H9 (cell line): ENCODE data around the gene SDC4. TPM values are rescaled to one million over a fixed set of nuclear protein-coding genes. Genes with fewer than 3 reads are reported as not detected.

ENCODE experiments used
- DNase-seq: peaks from one replicate; pipeline ENCODE4 v3.0.0-alpha.2; 2017
- H2AFZ ChIP-seq: one replicate; pipeline ENCODE4 v1.6.1; 2013; ENCODE audit warnings: mild to moderate bottlenecking, low read length, control low read depth, moderate library complexity
- H2AK5ac ChIP-seq: 2 replicates; pipeline ENCODE4 v1.6.1; 2013; ENCODE audit warnings: low read length, control low read depth, mixed read lengths; ENCODE audit not compliant: insufficient read length
- H2BK120ac ChIP-seq: one replicate; pipeline ENCODE4 v1.6.1; 2013; ENCODE audit warnings: low read depth, mild to moderate bottlenecking, low read length, control low read depth, inconsistent platforms; ENCODE audit not compliant: poor library complexity, severe bottlenecking
- H2BK12ac ChIP-seq: 2 replicates; pipeline ENCODE4 v1.6.1; 2013; ENCODE audit warnings: low read length, control low read depth, mixed read lengths, low read depth; ENCODE audit not compliant: insufficient read length
- H2BK15ac ChIP-seq: 2 replicates; pipeline ENCODE4 v1.6.1; 2013; ENCODE audit warnings: low read depth, low read length, control low read depth
- H2BK20ac ChIP-seq: one replicate; pipeline ENCODE4 v1.6.1; 2013; ENCODE audit warnings: low read depth, mild to moderate bottlenecking, low read length, control low read depth, inconsistent platforms; ENCODE audit not compliant: poor library complexity, severe bottlenecking
- H2BK5ac ChIP-seq: 2 replicates; pipeline ENCODE4 v1.6.1; 2013; ENCODE audit warnings: low read length, control low read depth, mixed read lengths; ENCODE audit not compliant: insufficient read length
- H3K14ac ChIP-seq: 2 replicates; pipeline ENCODE4 v1.6.1; 2013; ENCODE audit warnings: low read length, control low read depth; ENCODE audit not compliant: insufficient read depth
- H3K18ac ChIP-seq: 2 replicates; pipeline ENCODE4 v1.6.1; 2013; ENCODE audit warnings: low read depth, mild to moderate bottlenecking, mixed read lengths, low read length, control low read depth; ENCODE audit not compliant: insufficient read length
- H3K23ac ChIP-seq: 2 replicates; pipeline ENCODE4 v1.6.1; 2013; ENCODE audit warnings: low read length, control low read depth, mixed read lengths, low read depth; ENCODE audit not compliant: insufficient read length
- H3K23me2 ChIP-seq: 2 replicates; pipeline ENCODE4 v1.6.1; 2013; ENCODE audit warnings: low read depth, mild to moderate bottlenecking, mixed read lengths, low read length, control low read depth; ENCODE audit not compliant: insufficient read length, poor library complexity, severe bottlenecking
- H3K27ac ChIP-seq: 2 replicates; pipeline ENCODE4 v1.5.1; 2013; ENCODE audit warnings: low read length, control low read depth, mixed read lengths, low read depth; ENCODE audit not compliant: insufficient read length
- H3K27me3 ChIP-seq: 2 replicates; pipeline ENCODE4 v1.6.1; 2013; ENCODE audit warnings: low read length, control low read depth, inconsistent platforms; ENCODE audit not compliant: insufficient read depth
- H3K4ac ChIP-seq: 2 replicates; pipeline ENCODE4 v1.6.1; 2013; ENCODE audit warnings: low read depth, mild to moderate bottlenecking, control low read depth, inconsistent platforms, low read length, moderate library complexity
- H3K4me1 ChIP-seq: 2 replicates; pipeline ENCODE4 v1.6.1; 2013; ENCODE audit warnings: low read length, control low read depth, inconsistent platforms; ENCODE audit not compliant: insufficient read depth
- H3K4me2 ChIP-seq: 2 replicates; pipeline ENCODE4 v1.6.1; 2013; ENCODE audit warnings: low read length, control low read depth, mixed read lengths; ENCODE audit not compliant: insufficient read length, insufficient read depth
- H3K56ac ChIP-seq: 2 replicates; pipeline ENCODE4 v1.6.1; 2013; ENCODE audit warnings: low read depth, mild to moderate bottlenecking, mixed read lengths, low read length, control low read depth; ENCODE audit not compliant: insufficient read length
- H3K79me1 ChIP-seq: 2 replicates; pipeline ENCODE4 v1.6.1; 2013; ENCODE audit warnings: low read depth, mild to moderate bottlenecking, moderate library complexity, low read length, control low read depth, inconsistent platforms; ENCODE audit not compliant: insufficient read depth, poor library complexity, severe bottlenecking
- H3K79me2 ChIP-seq: 2 replicates; pipeline ENCODE4 v1.6.1; 2013; ENCODE audit warnings: low read length, control low read depth, inconsistent platforms; ENCODE audit not compliant: insufficient read depth
- H3K9ac ChIP-seq: 2 replicates; pipeline ENCODE4 v1.6.1; 2013; ENCODE audit warnings: low read length, control low read depth, mixed read lengths; ENCODE audit not compliant: insufficient read length; ENCODE audit errors: extremely low read depth
- H3K9me3 ChIP-seq: one replicate; pipeline ENCODE4 v1.6.1; 2013; ENCODE audit warnings: low read depth, low read length, inconsistent platforms; ENCODE audit not compliant: control insufficient read depth
- H3T11ph ChIP-seq: one replicate; pipeline ENCODE4 v1.6.1; 2013; ENCODE audit warnings: mild to moderate bottlenecking, low read length, control low read depth, inconsistent platforms
- H4K20me1 ChIP-seq: one replicate; pipeline ENCODE4 v1.6.1; 2013; ENCODE audit not compliant: control insufficient read depth, insufficient read length, insufficient read depth
- H4K5ac ChIP-seq: 2 replicates; pipeline ENCODE4 v1.6.1; 2013; ENCODE audit warnings: low read depth, mild to moderate bottlenecking, mixed read lengths, low read length, control low read depth; ENCODE audit not compliant: insufficient read length
- H4K8ac ChIP-seq: replicated peaks from 2 replicates; pipeline ENCODE4 v1.6.1; 2013; ENCODE audit warnings: low read length, control low read depth, mixed read lengths, low read depth; ENCODE audit not compliant: insufficient read length
- H4K91ac ChIP-seq: 2 replicates; pipeline ENCODE4 v1.6.1; 2013; ENCODE audit warnings: low read depth, mild to moderate bottlenecking, moderate library complexity, mixed read lengths, low read length, control low read depth; ENCODE audit not compliant: insufficient read length
- H3K27ac Mint-ChIP-seq, 3 experiments: 2 replicates in 2 of 3; 3 replicates in 1 of 3; pipeline ENCODE4 v1.8.0; 2020 to 2021; ENCODE audit warnings: mixed read lengths in 3 of 3, mild to moderate bottlenecking in 1 of 3, moderate library complexity in 1 of 3
- H3K27me3 Mint-ChIP-seq: 2 replicates; pipeline ENCODE4 v1.8.0; 2021; ENCODE audit warnings: low read depth, mild to moderate bottlenecking, moderate library complexity, mixed read lengths
- H3K36me3 Mint-ChIP-seq, 3 experiments: 2 replicates in 2 of 3; 3 replicates in 1 of 3; pipeline ENCODE4 v1.8.0; 2020 to 2021; ENCODE audit warnings: low read depth in 3 of 3, mixed read lengths in 3 of 3; ENCODE audit not compliant: insufficient read depth in 1 of 3
- H3K4me1 Mint-ChIP-seq, 2 experiments: 2 replicates each; pipeline ENCODE4 v1.8.0; 2020; ENCODE audit warnings: mixed read lengths in 2 of 2
- H3K4me3 Mint-ChIP-seq, 2 experiments: 2 replicates in 1 of 2; 3 replicates in 1 of 2; pipeline ENCODE4 v1.8.0; 2020 to 2021; ENCODE audit warnings: mild to moderate bottlenecking in 2 of 2, mixed read lengths in 2 of 2, moderate library complexity in 1 of 2
- H3K9me3 Mint-ChIP-seq, 2 experiments: 2 replicates in 1 of 2; 3 replicates in 1 of 2; pipeline ENCODE4 v1.8.0; 2020; ENCODE audit warnings: mild to moderate bottlenecking in 2 of 2, mixed read lengths in 2 of 2, moderate library complexity in 1 of 2
- CTCF ChIP-seq: fragments of 200-600 bp; sonication (generic); conservative IDR thresholded peaks from 3 replicates; pipeline ENCODE4 v1.8.0; 2021; ENCODE audit warnings: antibody characterized with exemption, mild to moderate bottlenecking
- WGBS: extraction: QIAGEN DNeasy Blood & Tissue Kit; methylation state at CpG from one replicate; pipeline ENCODE4 v1.1.7; 2013; ENCODE audit warnings: missing lambda C conversion rate, low lambda C conversion rate, mixed read lengths; ENCODE audit not compliant: insufficient read length; ENCODE audit errors: extremely low coverage; 5-methylcytosine and 5-hydroxymethylcytosine counted together
- total RNA-seq: library from RNA; stranded (reverse); gene quantifications from 2 replicates; pipeline ENCODE4 v1.2.1, GENCODE V29; 2021

The SDC4 gene
- total RNA-seq, 1 experiment from 2014 or later, result 50.7 TPM

DNA sequence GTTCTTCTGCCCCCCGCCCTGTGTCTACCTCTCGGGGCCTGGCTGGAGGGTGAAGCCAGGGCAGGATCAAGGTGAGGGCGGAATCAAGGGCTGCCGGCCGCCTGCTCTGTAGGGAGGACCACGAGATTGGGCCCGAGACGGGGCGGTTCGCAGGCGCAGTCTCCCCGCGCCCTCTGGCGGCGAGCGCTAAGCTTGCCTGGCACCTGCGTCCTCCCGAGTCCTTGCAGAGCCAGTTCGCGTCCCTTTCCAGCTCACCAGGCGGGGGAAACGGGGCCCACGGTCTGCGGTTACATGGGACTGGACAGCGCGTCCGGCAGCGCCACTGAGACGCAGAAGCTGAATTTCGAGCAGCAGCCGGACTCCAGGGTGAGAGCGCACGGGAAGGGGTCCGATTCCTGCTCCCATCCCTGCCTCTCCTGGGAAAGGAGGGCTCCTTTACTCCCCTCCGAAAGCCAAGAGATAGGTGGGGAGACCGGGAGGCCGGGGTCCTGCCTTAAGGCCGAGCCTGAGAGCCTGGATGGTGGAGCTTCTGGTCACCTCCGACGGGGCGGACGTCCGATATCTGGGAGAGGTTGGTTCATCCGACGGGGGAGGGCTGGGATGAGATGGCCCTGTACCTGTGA, 36.5 kb downstream of the SDC4 start:
- Mint-ChIP-seq H3K27ac (no peak overlapping the region), H3K27me3 (peaks cover 29% of the 10 kb centered on the region), H3K36me3 (no peaks in the 10 kb centered on the region), H3K4me1 (peaks cover 4 to 16% of the 10 kb centered on the region in 2 experiments; a peak in 3 of 4 replicates), H3K4me3 (peak overlapping the region in 1 of 2 experiments; percentile 17; a peak in 1 of 5 replicates), H3K9me3 (peaks cover 4 to 6% of the 10 kb centered on the region in 2 experiments; a peak in 2 of 5 replicates)
- Histone ChIP-seq H3K4me1 (no peaks in the 10 kb centered on the region), H3K18ac (peak overlapping the region; percentile 45), H4K20me1 (no peaks in the 10 kb centered on the region), H2AK5ac (no peak overlapping the region), H4K5ac (no peak overlapping the region), H3K9ac (no peak overlapping the region), H3K27me3 (no peaks in the 10 kb centered on the region), H3K79me1 (no peaks in the 10 kb centered on the region), H3K14ac (no peak overlapping the region), H3K9me3 (no peaks in the 10 kb centered on the region), H3K27ac (no peak overlapping the region), H2BK20ac (no peak overlapping the region), H2BK12ac (no peak overlapping the region), H3T11ph (no peak overlapping the region), H4K8ac (no peak overlapping the region), H3K23ac (no peak overlapping the region), H2AFZ (no peak overlapping the region), H3K56ac (no peak overlapping the region), H3K4me2 (peak overlapping the region; percentile 43), H3K23me2 (no peaks in the 10 kb centered on the region), H3K79me2 (no peaks in the 10 kb centered on the region), H2BK5ac (no peak overlapping the region), H2BK15ac (no peak overlapping the region), H2BK120ac (no peak overlapping the region), H3K4ac (no peak overlapping the region), H4K91ac (no peak overlapping the region)
- WGBS, result no CpG with 5 or more reads among the region's 45 CpGs
- TF ChIP-seq CTCF, result peak; percentile 94
- peak; percentile 91 for DNase-seq
